ENCODE results near the gene XYLT1.

The XYLT1 gene

DNA sequence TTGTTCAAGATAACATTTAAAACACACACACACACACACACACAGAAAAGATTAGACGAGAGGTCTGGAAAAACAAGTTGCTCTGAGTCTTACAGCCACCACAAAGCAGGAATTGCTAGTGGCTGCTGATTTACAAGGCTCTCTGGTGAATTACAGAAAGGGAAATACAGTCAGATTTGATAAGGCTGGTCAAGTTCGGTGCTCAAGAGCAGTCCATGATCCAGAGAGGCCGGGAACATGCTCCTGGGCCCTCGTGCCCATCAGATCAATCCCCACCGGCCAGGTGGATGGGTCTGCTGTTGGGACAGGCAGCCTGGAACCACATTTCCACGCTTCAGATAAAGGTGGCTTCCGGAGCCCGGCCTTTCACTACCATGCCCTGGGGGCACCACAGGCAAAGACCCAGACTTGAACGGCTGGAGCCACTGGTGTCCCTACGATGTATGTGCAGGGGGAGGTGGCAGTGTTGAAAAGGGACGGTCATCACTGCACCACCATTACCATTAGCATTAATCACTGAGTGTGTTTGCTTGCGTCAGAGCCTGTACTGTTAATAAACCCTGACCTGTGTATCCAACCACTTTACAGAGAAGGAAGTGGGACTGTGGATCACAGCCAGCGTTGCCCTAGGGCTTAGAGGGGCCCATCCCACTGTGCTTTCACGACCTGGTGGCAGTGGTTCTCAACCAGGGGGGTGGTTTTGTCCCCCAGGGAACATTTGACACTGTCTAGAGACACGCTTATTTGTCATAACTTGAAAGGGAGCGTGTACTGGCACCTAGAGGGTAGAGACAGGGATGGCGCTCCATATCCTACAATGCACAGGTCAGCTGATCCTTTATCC lies 95.1 kb downstream of the XYLT1 start:
- TF ChIP-seq, protein P1, sequence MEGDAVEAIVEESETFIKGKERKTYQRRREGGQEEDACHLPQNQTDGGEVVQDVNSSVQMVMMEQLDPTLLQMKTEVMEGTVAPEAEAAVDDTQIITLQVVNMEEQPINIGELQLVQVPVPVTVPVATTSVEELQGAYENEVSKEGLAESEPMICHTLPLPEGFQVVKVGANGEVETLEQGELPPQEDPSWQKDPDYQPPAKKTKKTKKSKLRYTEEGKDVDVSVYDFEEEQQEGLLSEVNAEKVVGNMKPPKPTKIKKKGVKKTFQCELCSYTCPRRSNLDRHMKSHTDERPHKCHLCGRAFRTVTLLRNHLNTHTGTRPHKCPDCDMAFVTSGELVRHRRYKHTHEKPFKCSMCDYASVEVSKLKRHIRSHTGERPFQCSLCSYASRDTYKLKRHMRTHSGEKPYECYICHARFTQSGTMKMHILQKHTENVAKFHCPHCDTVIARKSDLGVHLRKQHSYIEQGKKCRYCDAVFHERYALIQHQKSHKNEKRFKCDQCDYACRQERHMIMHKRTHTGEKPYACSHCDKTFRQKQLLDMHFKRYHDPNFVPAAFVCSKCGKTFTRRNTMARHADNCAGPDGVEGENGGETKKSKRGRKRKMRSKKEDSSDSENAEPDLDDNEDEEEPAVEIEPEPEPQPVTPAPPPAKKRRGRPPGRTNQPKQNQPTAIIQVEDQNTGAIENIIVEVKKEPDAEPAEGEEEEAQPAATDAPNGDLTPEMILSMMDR (IDR thresholded peaks at IDR 0.05; ENCODE audit: low read depth, low read length): no peak
- no peak for DNase-seq

GRCh38 chr16:17374668-17375255 lies 96.0 kb downstream of the XYLT1 start:
- TF ChIP-seq, protein P1 (IDR thresholded peaks at IDR 0.05; ENCODE audit: low read depth, low read length): no peak
- Histone ChIP-seq H3K4me3 (ENCODE audit: low read depth, low read length) (no peak overlapping the region), H3K9me3 (ENCODE audit: severe bottlenecking) (no peaks in the 10 kb centered on the region), H3K27ac (no peak overlapping the region), H3K36me3 (no peaks in the 10 kb centered on the region), H3K27me3 (ENCODE audit: insufficient read depth, low read depth, severe bottlenecking) (no peaks in the 10 kb centered on the region)
- DNase-seq: no peak

More for the DNA sequence above, 95.1 kb downstream of the XYLT1 start:
- H3K27ac ChIP-seq: no peak overlapping the region
- no peaks in the 10 kb centered on the region for H3K27me3 ChIP-seq (ENCODE audit: insufficient read depth, low read depth, severe bottlenecking)
- no peaks in the 10 kb centered on the region for H3K9me3 ChIP-seq (ENCODE audit: severe bottlenecking)
- no peaks in the 10 kb centered on the region for H3K36me3 ChIP-seq
- no peak overlapping the region for H3K4me3 ChIP-seq (ENCODE audit: low read depth, low read length)

GRCh38 chr16:17373533-17373932 lies 97.2 kb downstream of the XYLT1 start:
- Histone ChIP-seq H3K9me3 (ENCODE audit: severe bottlenecking) (no peaks in the 10 kb centered on the region), H3K27ac (no peak overlapping the region), H3K36me3 (no peaks in the 10 kb centered on the region), H3K27me3 (ENCODE audit: insufficient read depth, low read depth, severe bottlenecking) (no peaks in the 10 kb centered on the region), H3K4me3 (ENCODE audit: low read depth, low read length) (no peak overlapping the region)
- no peak for DNase-seq
- TF ChIP-seq, protein P1 (IDR thresholded peaks at IDR 0.05; ENCODE audit: low read depth, low read length): no peak

GRCh38 chr16:17372386-17372785 lies 98.4 kb downstream of the XYLT1 start:
- DNase-seq: no peak
- H3K9me3 ChIP-seq (ENCODE audit: severe bottlenecking): no peaks in the 10 kb centered on the region
- TF ChIP-seq, protein P1 (IDR thresholded peaks at IDR 0.05; ENCODE audit: low read depth, low read length): no peak
- H3K27me3 ChIP-seq (ENCODE audit: insufficient read depth, low read depth, severe bottlenecking): no peaks in the 10 kb centered on the region
- H3K36me3 ChIP-seq: no peaks in the 10 kb centered on the region
- no peak overlapping the region for H3K4me3 ChIP-seq (ENCODE audit: low read depth, low read length)
- no peak overlapping the region for H3K27ac ChIP-seq

- H3K4me3 ChIP-seq (ENCODE audit: low read depth, low read length): no peak overlapping the region
- TF ChIP-seq, protein P1 (IDR thresholded peaks at IDR 0.05; ENCODE audit: low read depth, low read length): no peak
- H3K27ac ChIP-seq: no peak overlapping the region
- no peaks in the 10 kb centered on the region for H3K9me3 ChIP-seq (ENCODE audit: severe bottlenecking)
- no peaks in the 10 kb centered on the region for H3K27me3 ChIP-seq (ENCODE audit: insufficient read depth, low read depth, severe bottlenecking)
- H3K36me3 ChIP-seq: no peaks in the 10 kb centered on the region
- DNase-seq: no peak
These were observed 99.5 kb downstream of the XYLT1 start for GRCh38 chr16:17371299-17371698.

Measured in WERI-Rb-1 (cell line).